Measurements from ENCODE around the gene RRP15. TPM values are rescaled to one million over a fixed set of nuclear protein-coding genes. Genes with fewer than 3 reads are reported as not detected.

Gene RRP15
- total and polyA plus RNA-seq, 10 donors: 2.2 to 22.7 (median 10.6) TPM

DNA sequence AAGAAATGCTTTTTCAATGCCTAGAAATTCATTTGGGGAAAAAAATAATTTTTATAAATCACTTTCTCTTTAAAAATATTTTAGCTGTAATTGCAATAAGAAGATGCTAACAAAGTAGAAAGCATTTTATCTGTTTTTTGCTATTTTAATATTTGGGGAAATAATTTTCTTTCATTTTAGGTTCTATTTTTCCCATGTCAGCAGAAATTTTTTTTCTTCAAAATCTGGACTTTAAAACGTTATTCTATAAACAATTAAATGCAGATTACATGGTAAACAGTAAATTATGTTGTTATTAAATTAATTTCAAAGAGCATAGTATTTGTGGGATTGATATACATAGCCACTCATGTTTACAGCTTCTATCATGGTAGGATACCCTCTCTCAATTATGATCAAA lies 27.7 kb upstream of the RRP15 start:
- intact Hi-C loops (cut with DNase I; ENCODE audit: low total_unique reads): no loop called here
- TF ChIP-seq POLR2AphosphoS5 (IDR thresholded peaks at IDR 0.05) (no peak), POLR2A (IDR thresholded peaks at IDR 0.05) (no peak)
- TF ChIP-seq, protein P1, sequence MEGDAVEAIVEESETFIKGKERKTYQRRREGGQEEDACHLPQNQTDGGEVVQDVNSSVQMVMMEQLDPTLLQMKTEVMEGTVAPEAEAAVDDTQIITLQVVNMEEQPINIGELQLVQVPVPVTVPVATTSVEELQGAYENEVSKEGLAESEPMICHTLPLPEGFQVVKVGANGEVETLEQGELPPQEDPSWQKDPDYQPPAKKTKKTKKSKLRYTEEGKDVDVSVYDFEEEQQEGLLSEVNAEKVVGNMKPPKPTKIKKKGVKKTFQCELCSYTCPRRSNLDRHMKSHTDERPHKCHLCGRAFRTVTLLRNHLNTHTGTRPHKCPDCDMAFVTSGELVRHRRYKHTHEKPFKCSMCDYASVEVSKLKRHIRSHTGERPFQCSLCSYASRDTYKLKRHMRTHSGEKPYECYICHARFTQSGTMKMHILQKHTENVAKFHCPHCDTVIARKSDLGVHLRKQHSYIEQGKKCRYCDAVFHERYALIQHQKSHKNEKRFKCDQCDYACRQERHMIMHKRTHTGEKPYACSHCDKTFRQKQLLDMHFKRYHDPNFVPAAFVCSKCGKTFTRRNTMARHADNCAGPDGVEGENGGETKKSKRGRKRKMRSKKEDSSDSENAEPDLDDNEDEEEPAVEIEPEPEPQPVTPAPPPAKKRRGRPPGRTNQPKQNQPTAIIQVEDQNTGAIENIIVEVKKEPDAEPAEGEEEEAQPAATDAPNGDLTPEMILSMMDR (IDR thresholded peaks at IDR 0.05 in 8 of 11, conservative IDR thresholded peaks at IDR 0.05 in 3 of 11): no peak

DNA sequence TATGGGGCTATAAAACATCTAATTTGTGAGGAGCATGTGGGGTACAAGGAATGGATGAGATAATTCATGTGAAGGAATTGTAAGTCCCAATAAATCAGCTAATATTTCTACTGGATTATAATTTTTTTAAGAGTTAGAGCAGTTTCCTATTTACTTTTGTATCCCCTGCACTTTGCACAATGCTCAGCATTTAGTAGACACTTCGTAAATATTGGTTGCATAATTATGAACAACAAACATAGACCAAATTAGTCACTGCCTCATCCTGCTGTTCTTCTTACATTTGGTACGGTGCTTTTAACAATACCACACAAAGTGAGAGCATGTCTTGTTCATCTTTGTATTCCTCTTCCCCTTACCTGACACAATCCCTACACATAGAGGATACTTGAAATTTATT lies 27.1 kb upstream of the RRP15 start:
- Histone ChIP-seq H3K9me3 (peaks cover 0 to 23% (median 18%) of the 10 kb centered on the region in 8 donors), H3K4me1 (no peaks in the 10 kb centered on the region), H3K27ac (no peak overlapping the region), H3K36me3 (no peaks in the 10 kb centered on the region), H3K4me3 (no peak overlapping the region), H3K27me3 (replicated peaks in 1 of 7) (peaks cover 0 to 21% (median 0%) of the 10 kb centered on the region in 7 donors)
- no peak for DNase-seq
- intact Hi-C loops (cut with DNase I; ENCODE audit: low total_unique reads): no loop called here
- 75 to 90% (median 78%) methylated on average over 2 of the region's 2 CpGs for WGBS, 5 donors
- no peak for TF ChIP-seq POLR2A (IDR thresholded peaks at IDR 0.05)
- no peak for TF ChIP-seq POLR2AphosphoS5 (IDR thresholded peaks at IDR 0.05)
- TF ChIP-seq, protein P1 (IDR thresholded peaks at IDR 0.05 in 8 of 11, conservative IDR thresholded peaks at IDR 0.05 in 3 of 11): no peak

More for the DNA sequence above, 27.7 kb upstream of the RRP15 start:
- Histone ChIP-seq H3K4me1 (no peaks in the 10 kb centered on the region), H3K36me3 (no peaks in the 10 kb centered on the region), H3K4me3 (no peak overlapping the region), H3K27ac (no peak overlapping the region), H3K9me3 (peaks cover 0 to 23% (median 18%) of the 10 kb centered on the region in 8 donors), H3K27me3 (replicated peaks in 1 of 7) (peaks cover 0 to 19% (median 0%) of the 10 kb centered on the region in 7 donors)
- WGBS, 5 donors: 17 to 24% (median 21%) methylated on average over 1 of the region's 1 CpG
- no peak for DNase-seq

DNA sequence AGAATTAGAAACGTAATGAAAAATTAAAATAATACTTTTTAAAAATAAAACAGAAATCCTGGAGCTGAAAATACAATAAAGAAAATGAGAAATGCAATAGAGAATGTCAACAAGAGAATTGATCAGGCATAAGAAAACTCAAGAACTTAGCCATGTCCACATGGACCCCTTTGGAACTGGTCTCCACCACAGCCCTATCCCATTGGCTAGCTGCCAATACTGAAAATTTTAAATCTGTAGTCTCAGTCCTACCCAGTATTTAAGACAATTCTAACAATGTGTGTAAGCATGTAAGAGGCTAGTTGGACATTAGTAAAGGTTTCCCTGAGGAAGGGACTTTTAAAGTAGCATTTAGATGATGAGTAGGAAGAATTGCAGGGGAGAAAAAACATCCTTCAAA lies 25.8 kb upstream of the RRP15 start:
- Histone ChIP-seq H3K36me3 (no peaks in the 10 kb centered on the region), H3K9me3 (peaks cover 0 to 23% (median 18%) of the 10 kb centered on the region in 8 donors), H3K4me1 (no peaks in the 10 kb centered on the region), H3K4me3 (no peak overlapping the region), H3K27ac (no peak overlapping the region), H3K27me3 (replicated peaks in 1 of 7) (peaks cover 0 to 14% (median 0%) of the 10 kb centered on the region in 7 donors)
- TF ChIP-seq, protein P1 (IDR thresholded peaks at IDR 0.05 in 8 of 11, conservative IDR thresholded peaks at IDR 0.05 in 3 of 11): no peak
- no peak for TF ChIP-seq POLR2A (IDR thresholded peaks at IDR 0.05)
- TF ChIP-seq POLR2AphosphoS5 (IDR thresholded peaks at IDR 0.05): no peak
- WGBS, 5 donors: 54 to 80% (median 66%) methylated on average over 1 of the region's 1 CpG
- intact Hi-C loops (cut with DNase I; ENCODE audit: low total_unique reads): no loop called here
- no peak for DNase-seq

DNA sequence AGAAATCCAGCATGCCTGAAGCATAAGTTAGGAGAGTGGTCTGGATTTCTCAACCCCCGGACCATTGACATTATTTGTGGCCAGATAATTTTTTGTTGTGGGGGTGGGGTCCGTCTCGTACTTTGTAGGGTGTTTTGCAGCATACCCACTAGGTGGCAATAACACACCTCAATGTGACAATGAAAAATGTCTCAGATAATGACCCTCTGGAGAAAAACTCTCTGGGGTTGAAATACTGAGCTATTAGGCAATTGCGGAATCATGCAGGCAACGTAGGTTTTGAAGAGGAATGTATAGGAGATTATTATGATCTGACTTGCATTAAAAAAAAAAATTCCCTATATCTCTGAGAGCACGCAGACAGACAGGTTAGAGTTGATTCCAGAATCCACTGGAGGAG lies 25.3 kb upstream of the RRP15 start:
- no peak for TF ChIP-seq POLR2AphosphoS5 (IDR thresholded peaks at IDR 0.05)
- no peak for TF ChIP-seq POLR2A (IDR thresholded peaks at IDR 0.05)
- TF ChIP-seq, protein P1 (IDR thresholded peaks at IDR 0.05 in 8 of 11, conservative IDR thresholded peaks at IDR 0.05 in 3 of 11): no peak
- Histone ChIP-seq H3K36me3 (no peaks in the 10 kb centered on the region), H3K27me3 (replicated peaks in 1 of 7) (peaks cover 0 to 14% (median 0%) of the 10 kb centered on the region in 7 donors), H3K9me3 (peaks cover 0 to 23% (median 18%) of the 10 kb centered on the region in 8 donors), H3K4me3 (no peak overlapping the region), H3K4me1 (no peaks in the 10 kb centered on the region), H3K27ac (no peak overlapping the region)
- intact Hi-C loops (cut with DNase I; ENCODE audit: low total_unique reads): no loop called here
- 32 to 44% (median 40%) methylated on average over 6 of the region's 6 CpGs for WGBS, 5 donors
- DNase-seq: no peak
